ENCODE measurements around the gene PTPRD.

- TF ChIP-seq CTCF (IDR thresholded peaks at IDR 0.05 in 8 of 11, conservative IDR thresholded peaks at IDR 0.05 in 3 of 11) (no peak), POLR2A (IDR thresholded peaks at IDR 0.05) (no peak)
These were observed 1975.2 kb downstream of the PTPRD start for GRCh38 chr9:8637626-8638025.
